Measurements from ENCODE around the gene ACAT1. TPM values are rescaled to one million over a fixed set of nuclear protein-coding genes. Genes with fewer than 3 reads are reported as not detected.
"Not testable (repeated sequence)": the region's sequence is repeated elsewhere in the genome, so short reads cannot be mapped to it uniquely, and the experiment has no call there.

ACAT1 gene
- total and polyA plus RNA-seq, 2 of the 8 experiments (the other 6 are each of a cell fraction or from before 2014, with no cell fraction given): 30.4 to 30.9 TPM

DNA sequence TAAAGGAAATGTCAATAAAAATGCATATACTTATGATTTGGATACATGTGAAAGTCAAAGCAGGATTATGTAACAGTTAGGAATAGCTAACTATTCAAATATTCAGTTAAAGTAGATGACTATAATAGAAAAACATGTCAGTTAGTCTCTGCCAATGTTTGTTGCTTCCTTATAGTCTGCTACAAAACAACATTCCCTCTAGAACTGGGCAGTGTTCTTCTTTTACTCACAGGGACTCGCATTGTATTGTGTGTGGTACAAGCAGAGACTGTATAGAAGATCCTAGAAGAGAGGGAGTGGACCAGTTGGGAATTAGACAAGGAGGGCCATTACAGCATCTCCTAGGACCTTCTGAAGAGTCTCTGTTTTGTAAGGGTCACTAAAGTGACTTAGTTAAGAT, 10.6 kb downstream of the ACAT1 start (continued):
- TF ChIP-seq CBX5 (IDR thresholded peaks at IDR 0.05; ENCODE audit: low read depth, low read length): no peak

DNA sequence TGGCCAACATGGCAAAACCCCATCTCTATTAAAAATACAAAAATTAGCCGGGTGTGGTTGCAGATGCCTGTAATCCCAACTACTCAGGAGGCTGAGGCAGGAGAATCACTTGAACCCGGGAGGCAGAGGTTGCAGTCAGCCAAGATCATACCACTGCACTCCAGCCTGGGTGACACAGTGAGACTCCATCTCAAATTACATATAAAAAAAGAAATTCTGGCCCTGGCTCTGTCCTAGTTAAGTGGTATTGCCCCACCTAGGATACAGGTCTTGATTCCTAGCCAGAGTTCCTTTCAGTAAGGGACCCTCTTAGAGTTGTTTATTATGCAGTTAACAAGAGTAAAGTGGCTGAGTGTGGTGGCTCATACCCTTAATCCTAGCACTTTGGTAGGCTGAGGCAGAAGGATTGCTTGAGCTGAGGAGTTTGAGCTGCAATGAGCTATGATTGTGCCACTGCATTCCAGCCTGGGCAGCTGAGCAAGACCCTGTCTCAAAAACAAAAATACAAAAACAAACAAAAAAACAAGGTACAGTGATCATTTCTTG, 11.7 kb downstream of the ACAT1 start:
- ChIA-PET CTCF (ENCODE audit: partially characterized antibody) (interaction anchor here (0.6 to 1.6 kb wide), 5 partner anchors 15 to 186 kb away, joined by 3 read pairs; no protein-coding TSS in a partner anchor), POLR2A (ENCODE audit: partially characterized antibody) (interaction anchor here (0.9 to 1.0 kb wide), 2 partner anchors 12 kb away, joined by 3 read pairs; partner anchors contain the start of gene ACAT1)
- DNase-seq (ENCODE audit: low read depth in 1 of 2, low spot score in 2 of 2); H3K79me1 ChIP-seq (ENCODE audit: low read depth, low read length); H4K8ac ChIP-seq (ENCODE audit: extremely low read depth, insufficient read depth, low read length); H3K9me3 ChIP-seq (ENCODE audit: insufficient read depth in 2 of 2, low read depth in 1 of 2, low read length in 1 of 2); H2AFZ ChIP-seq (ENCODE audit: low read length); H3K27me3 ChIP-seq (replicated peaks in 1 of 4; ENCODE audit: control insufficient read depth in 3 of 4, extremely low read depth in 1 of 4, insufficient read depth in 3 of 4, low read length in 3 of 4); H3K36me3 ChIP-seq (ENCODE audit: control insufficient read depth in 2 of 4, insufficient read depth in 4 of 4, low read length in 3 of 4); H3K56ac ChIP-seq (replicated peaks; ENCODE audit: insufficient read length, low read depth, low read length); H3K4me2 ChIP-seq (ENCODE audit: insufficient read depth in 1 of 2, low read depth in 2 of 2, low read length in 2 of 2); H2AK5ac ChIP-seq (ENCODE audit: low read depth, low read length); H2BK15ac ChIP-seq (ENCODE audit: low read length); H2BK12ac ChIP-seq (ENCODE audit: low read depth, low read length); H4K91ac ChIP-seq (replicated peaks; ENCODE audit: insufficient read length, low read length); H3K23ac ChIP-seq (ENCODE audit: insufficient read length); H3K4me1 ChIP-seq (replicated peaks in 1 of 4; ENCODE audit: control insufficient read depth in 3 of 4, insufficient read depth in 4 of 4, low read length in 3 of 4); H4K20me1 ChIP-seq (replicated peaks in 1 of 2; ENCODE audit: control insufficient read depth in 1 of 2, insufficient read depth in 2 of 2, low read length in 2 of 2); H3K4ac ChIP-seq (replicated peaks; ENCODE audit: insufficient read length, low read depth, low read length); H3K9ac ChIP-seq (replicated peaks in 1 of 4; ENCODE audit: extremely low read depth in 1 of 4, low read depth in 3 of 4, low read length in 3 of 4); H3K14ac ChIP-seq (ENCODE audit: insufficient read length); H4K5ac ChIP-seq (ENCODE audit: insufficient read length, low read depth, low read length); H2BK20ac ChIP-seq (ENCODE audit: low read length); H2BK120ac ChIP-seq (replicated peaks; ENCODE audit: low read depth, low read length); H3K79me2 ChIP-seq (ENCODE audit: control insufficient read depth in 1 of 2, insufficient read depth in 2 of 2, low read length in 2 of 2); H3K23me2 ChIP-seq (ENCODE audit: low read depth, low read length); H3K4me3 ChIP-seq (ENCODE audit: extremely low read depth in 1 of 4, insufficient read depth in 2 of 4, low read depth in 3 of 4, low read length in 4 of 4); H3K18ac ChIP-seq (ENCODE audit: extremely low read depth, low read length); FAIRE-seq; H3K27ac ChIP-seq (ENCODE audit: low read depth, low read length); H2BK5ac ChIP-seq (ENCODE audit: low read depth, low read length): not testable (repeated sequence)
- 96% methylated on average over 2 of the region's 2 CpGs; no CpG with 5 or more reads in 1 of the 2 experiments for WGBS, 2 experiments (ENCODE audit: extremely low coverage in 1 of 2, insufficient coverage in 1 of 2, insufficient read length in 1 of 2, insufficient replicate concordance in 2 of 2, low coverage in 1 of 2, low lambda C conversion rate in 2 of 2, missing lambda C conversion rate in 1 of 2)

All from H1 (cell line).